HG02798 (cell line): ENCODE data around the gene GPHA2.
"Not testable (repeated sequence)": the region's sequence is repeated elsewhere in the genome, so short reads cannot be mapped to it uniquely, and the experiment has no call there.

Experiments used
- ATAC-seq: cut with Tn5 transposase; IDR thresholded peaks from one replicate; pipeline ENCODE4 v1.9.1; 2021; ENCODE audit warnings: mild to moderate bottlenecking; ENCODE audit not compliant: unreplicated experiment, poor library complexity

Gene GPHA2, protein sequence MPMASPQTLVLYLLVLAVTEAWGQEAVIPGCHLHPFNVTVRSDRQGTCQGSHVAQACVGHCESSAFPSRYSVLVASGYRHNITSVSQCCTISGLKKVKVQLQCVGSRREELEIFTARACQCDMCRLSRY

DNA sequence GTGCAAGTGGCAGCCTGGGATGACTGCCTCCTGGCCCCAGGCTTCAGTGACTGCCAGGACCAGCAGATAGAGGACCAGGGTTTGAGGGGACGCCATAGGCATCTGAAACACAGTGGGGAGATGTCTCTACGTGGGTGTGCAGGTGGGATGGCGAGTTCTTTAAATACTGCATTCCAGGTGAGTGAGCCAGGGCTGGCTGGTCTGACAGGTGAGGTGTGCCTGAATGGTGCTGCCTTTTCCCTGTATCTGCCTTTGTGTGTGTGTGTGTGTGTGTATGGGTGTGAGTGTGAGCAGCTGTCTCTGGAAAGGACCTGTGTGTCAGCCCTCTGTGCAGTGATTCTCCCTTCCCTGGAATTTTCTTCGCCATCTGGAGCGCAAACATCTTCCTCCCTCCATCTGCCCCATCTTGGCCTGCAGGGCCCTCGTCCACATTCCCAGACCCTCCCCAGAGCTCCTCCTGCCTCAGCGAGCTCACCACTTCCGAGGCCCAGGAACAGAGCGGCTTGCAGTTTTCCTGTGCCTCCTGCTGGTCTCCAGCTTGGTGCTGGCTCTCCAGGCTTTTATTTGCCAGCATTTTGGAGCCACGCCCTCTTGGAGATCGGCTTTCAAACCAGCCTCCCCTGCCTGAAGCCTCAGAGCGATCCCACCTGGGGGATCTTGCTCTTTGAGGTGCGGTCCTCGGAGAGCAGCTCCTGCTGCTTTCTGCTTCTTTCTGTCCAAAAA lies at the start of gene GPHA2:
TSS of gene GPHA2 (minus strand) at position 535 of the 723 bp plus-strand sequence. CDS start at position 102, 433 bp downstream.
- no peak for ATAC-seq

DNA sequence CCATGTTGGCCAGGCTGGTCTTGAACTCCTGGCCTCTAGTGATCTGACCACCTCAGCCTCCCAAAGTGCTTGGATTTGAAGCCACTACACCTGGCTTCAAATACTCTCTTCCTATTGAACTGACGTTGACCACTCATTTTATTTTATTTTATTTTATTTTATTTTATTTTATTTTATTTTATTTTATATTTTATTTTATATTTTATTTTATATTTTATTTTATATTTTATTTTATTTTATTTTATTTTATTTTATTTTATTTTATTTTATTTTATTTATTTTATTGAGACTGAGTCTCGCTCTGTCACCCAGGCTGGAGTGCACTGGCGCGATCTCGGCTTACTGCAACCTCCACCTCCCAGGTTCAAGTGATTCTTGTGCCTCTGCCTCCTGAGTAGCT lies 47.6 kb upstream of the GPHA2 start:
- not testable (repeated sequence) for ATAC-seq

DNA sequence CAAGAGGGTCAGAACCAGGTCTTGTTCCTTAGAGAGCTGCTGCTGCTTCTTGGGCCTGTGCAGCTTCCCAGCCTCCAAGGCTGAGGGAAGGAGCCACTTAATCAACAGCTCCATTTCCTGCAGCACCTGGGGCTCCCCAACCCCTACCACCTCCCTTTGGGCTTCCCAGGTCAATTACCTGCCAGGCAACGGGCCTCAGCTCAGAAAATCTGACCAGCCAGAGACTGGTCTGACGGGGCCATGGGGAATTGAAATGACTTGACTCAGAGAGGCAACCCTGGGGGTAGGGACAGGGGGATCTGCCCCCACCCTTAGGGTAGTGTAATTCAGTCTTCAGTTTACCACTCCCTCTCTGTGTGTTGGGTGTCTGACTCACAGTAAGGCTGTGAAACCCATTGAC lies 41.0 kb upstream of the GPHA2 start:
- ATAC-seq = no peak

DNA sequence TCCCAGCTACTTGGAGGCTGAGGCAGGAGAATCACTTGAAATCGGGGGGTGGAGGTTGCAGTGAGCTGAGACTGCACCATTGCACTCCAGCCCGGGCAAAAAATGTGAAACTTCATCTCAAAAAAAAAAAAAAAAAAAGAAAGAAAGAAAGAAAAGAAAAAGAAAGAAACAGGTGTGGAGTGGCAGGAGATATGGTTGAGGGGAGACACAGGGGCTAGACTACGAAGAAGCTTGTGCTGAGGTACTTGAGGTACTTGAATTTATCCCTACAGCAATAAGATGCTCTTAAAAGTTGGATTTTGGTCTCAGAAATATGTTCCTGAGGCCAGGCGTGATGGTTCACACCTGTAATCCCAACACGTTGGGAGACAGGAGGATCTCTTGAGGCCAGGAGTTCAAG lies 38.4 kb upstream of the GPHA2 start:
- ATAC-seq = no peak

DNA sequence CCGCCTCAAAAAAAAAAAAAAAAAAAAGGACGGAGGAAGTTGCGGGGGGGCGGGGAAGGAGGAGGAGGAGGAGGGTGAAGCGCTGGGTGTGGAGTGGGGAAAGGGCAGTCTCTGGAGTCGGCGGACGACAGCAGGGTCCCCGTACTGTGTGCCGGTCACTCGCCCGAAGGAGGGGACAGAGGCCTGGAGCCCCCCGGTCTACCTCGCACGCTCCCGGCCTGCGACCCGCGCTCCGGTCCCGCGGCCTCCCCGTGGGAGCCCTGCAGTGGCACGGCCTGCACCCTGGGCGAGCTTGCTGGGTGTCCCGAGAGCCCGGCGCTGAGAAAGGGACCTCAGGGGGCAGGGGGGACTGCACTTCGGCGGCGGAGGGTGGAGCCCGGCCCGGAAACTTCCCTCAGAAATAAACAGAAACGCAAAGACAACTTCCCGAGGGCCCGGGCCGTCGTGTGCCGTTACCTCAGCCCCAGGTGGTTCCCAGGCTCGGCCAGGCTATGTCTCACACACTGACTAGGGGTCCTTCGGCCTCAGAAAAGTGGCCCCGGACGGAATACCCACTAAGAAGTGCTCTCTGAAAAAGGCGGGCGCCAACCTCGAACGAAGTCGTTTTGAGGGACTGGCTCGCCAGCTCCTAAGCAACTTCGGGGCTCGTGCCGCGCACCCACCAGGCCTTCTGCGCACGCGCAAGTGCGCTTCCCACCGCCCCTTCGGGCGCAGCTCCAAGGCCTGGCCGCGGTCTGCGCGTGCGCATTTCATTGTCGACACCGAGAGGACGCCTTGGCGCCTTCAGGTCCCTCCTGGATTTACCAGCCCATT lies 35.9 kb upstream of the GPHA2 start, which contains the start of gene MAJIN:
TSS of gene MAJIN (minus strand) at position 688 of the 813 bp plus-strand sequence. CDS start 12,703 bp downstream, outside the sequence.
- ATAC-seq = peak; percentile 57

DNA sequence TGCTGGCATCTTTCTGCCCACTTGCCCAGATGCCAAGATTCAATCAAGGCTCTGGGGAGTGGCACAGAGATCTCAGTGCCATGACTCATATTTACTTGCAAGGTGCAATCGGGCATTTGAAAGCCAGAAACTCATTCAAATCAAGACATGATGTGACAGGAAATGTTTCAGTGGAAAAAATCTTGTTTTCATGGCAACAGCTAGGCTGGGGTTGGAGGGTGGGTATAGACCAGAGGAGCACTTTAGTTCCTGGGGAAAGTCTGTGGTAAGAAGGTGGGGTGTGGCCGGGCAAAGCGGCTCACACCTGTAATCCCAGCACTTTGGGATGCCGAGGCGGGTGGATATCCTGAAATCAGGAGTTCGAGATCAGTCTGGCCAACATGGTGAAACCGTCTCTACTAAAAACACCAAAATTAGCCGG lies 35.0 kb upstream of the GPHA2 start:
- ATAC-seq = no peak

DNA sequence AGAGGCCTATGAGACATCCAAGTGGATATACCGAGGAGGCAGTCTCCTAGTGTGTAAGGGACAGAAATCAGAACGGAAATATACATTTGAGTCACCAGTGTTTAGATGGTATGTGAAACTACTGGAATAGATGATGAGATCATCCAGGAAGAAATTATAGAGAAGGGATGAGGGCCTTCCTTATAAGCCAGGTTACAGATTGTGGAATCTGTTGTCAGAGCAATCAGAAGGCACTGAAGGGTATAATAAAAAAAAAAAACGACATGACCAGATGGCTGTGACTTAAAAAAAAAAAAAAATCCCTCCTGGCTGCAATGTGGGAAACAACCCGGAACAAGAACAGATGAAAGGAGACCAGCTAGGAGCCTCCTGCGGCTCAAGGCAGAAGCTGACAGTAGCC lies 33.5 kb upstream of the GPHA2 start:
- no peak for ATAC-seq

DNA sequence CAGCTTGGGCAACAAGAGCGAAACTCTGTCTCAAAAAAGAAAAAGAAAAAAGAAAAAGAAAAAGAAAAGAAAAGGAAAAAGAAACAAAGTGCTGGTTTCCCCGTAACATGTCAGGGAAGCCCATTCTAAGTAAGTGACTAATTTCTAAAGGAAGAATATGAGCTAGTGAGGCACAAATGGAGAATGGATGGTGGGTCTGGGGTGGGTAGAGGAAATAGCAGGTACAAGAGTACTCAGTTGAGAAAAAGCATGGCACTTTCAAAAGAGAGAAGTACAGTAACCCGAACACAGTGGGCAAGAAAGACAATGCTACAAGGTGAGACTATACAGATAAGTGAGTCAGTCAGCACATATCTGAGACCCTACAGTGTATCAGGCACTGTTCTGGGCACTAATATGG lies 31.7 kb upstream of the GPHA2 start:
- no peak for ATAC-seq

DNA sequence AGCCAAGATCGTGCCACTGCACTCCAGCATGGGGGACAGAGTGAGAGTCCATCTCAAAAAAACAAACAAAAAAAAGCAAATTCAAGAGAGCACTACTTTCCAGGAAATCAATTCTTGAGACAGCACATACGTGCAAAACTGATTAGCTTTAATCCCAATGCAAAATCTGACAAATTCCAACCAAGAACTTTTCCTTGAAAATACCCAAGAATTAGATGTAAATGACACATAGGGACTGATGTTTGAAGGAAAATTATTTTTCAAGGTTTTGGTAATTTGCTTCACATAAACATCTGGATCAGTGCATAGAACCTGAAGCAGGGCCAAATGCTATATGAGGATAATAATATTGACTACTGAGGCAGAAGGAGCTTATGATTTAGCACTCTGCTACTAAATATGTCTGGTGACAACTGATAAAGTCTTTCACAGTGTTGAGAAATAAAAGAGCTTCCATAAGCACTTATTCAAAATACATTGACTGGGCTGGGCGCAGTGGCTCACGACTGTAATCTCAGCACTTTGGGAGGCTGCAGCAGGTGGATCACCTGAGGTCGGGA lies 27.5 kb upstream of the GPHA2 start:
- ATAC-seq = no peak

DNA sequence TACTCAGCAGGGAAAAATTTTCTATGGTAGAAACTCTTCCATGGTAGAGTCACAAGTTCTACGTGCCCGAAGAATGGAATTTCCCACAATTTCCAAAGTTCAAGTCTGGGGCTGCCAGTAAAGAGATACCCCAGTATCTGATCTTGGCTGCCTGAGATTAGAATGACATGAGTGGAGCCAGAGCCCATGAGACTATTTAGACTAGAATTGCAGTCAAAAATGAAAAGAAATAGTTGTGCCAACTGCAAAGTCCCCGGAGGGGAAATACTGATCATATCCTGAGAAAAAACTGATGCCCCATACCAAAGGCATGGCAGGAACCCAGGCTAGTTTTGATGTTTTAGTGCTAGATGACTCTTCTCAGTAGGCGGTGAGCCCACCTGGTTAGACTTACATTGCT lies 25.0 kb upstream of the GPHA2 start:
- no peak for ATAC-seq

DNA sequence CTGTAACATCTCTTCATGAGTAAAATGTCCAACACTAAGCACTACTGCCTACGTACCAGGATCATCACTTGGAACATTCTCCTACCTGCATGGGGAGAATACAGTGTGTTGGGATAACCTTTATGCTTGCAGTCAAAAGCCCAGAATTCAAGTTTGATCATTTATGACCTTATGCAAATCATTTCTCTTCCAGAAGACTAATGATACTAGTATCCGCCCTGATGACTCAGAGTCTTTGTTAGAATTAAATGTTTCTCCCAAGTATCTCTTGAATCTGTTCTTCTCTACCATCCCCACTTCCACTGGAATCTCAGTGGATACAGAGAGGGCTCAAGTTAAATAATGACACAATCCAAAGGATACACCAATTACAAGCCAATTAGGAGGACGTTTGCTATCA lies 23.8 kb upstream of the GPHA2 start:
- ATAC-seq = no peak

DNA sequence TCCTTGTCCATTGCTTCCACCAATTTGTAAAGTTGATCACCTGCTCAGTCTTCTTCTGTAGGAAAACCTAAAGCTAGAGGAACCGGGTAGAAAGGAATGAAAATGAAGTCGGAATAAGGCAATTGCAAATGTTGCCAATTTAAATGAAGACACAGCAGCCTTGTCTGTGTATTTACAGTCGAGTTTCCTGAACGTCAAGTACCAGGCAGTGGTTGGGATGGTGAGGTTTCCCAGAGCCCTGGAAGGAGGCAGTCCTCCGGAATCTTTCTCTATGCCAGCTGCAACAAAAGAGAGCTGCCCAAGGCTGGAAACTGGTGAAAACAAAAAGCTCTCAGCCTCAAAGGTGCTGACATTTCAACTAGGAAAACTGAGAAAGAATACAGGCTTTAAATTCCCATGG lies 18.5 kb upstream of the GPHA2 start:
- ATAC-seq = no peak

DNA sequence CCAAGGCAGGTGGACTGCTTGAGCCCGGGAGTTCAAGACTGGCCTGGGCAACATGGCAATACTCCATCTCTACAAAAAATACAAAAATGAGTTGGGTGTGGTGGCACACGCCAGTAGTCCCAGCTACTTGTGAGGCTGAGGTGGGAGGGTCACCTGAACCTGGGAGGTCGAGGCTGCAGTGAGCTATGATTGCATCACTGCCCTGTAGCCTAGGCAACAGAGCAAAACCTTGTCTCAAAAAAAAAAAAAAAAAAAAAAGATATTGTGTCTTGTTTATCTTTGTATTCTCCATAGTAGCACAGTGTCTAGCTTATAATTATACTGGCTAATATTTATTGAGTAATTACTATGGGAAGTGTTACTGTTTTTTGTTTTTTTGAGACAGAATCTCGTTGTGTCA lies 15.8 kb upstream of the GPHA2 start:
- ATAC-seq = no peak

DNA sequence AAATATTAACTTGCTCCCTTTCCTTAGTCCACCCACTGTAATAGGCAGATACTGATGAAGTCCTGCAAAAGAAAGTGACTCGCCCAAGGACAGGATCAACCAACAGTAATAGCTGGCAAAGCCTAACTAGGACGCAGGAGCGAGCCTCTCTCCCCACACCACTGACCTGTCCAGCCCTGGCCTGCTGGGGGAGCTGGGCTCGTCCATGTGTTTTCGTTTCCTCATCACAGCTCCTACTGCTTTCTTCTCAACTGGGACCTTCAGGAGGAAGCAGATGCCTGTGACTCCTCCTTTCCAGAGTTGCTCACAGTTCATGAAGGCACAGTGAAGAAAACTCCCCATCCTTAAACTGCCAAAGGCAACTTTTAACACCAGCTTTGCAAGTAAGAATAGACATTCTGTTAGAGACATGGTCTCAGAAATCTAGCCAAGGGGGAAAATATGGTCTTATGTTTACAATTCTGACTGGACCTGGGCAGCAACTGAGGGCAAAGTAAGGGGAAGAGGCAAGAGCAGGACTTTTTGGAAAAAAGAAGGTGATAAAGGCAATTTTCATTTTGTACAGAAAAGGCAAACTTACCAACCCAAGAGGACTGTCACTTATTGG lies 11.6 kb upstream of the GPHA2 start:
- ATAC-seq = no peak

DNA sequence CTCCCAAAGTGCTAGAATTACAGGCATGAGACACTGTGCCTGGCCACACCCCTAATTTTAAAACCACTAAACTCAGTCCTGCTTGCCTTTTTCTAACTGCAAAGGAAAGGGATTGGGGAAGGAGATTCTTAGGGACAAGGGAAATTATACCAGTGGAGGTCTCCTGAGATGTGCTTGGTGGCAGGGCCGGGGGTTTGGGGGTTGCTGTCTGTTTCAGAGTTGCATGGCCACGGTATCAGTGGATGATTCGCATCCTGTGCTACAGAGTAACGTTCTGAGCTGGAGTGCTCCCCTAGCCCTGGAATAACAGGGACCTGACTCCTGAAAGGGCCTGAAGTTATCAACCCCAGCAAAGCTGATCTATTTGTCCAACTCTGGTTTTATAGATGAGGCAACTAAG lies 846 bp upstream of the GPHA2 start:
- ATAC-seq = no peak

DNA sequence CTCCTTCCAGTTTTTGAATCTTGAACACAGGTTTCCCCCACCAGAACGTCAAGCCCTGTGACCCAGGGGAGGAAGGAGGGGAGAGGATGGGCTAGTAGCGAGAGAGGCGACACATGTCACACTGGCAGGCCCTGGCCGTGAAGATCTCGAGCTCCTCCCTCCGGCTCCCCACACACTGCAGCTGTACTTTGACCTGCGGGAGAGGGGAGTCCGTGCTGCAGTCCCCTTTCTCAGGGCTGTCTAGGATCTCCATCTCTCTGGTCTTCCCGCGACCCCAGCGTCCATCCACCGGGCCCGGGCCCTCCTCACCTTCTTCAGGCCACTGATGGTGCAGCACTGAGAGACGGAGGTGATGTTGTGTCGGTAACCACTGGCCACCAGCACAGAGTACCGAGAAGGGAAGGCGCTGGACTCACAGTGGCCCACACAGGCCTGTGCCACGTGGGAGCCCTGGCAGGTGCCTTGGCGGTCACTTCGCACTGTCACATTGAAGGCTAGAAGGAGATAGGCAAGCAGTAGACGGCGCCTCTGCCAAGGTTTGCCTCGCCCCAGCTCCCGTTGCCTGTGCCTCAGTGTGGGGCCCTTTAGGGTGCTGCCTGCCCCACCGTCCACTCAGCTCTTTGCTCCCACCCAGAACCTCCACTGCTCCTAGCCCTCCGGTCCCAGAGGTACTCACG lies 873 bp downstream of the GPHA2 start:
- ATAC-seq = no peak

DNA sequence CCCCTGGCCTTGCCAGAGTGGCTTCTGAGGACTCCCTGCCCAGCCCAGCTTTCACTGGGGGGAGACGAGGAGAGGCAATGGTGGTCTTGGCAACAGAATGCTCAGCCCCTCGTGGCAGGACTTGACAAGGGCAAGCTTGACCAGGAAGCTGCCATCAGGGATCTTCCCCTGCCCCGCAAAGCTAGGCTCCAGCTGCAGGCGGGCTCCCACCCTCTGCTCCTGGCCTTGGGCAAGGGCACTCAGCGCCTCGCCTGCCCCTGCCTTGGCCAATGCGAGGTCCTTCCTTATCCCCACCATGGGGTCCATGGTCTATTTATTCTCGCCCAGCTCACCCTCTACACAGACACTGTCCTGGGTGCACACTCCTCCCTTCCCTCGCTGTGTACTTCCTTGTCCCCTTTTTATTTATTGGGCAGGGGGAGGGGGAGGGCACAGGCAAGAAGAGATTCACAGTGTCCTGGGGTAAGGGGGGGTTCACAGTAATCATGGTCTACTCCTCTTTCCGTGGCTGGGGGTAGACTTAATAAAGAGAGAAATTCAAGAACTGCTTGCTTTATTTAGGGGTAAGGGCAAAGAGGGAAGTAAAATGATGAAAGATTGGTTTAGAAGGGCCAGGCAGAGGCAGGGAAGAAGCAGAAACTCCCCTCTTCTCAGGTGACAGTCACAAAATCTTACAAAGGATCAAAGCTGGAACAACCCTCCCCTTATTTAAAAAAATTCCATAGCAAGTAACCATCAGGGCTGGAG lies 1.6 kb downstream of the GPHA2 start:
- no peak for ATAC-seq

DNA sequence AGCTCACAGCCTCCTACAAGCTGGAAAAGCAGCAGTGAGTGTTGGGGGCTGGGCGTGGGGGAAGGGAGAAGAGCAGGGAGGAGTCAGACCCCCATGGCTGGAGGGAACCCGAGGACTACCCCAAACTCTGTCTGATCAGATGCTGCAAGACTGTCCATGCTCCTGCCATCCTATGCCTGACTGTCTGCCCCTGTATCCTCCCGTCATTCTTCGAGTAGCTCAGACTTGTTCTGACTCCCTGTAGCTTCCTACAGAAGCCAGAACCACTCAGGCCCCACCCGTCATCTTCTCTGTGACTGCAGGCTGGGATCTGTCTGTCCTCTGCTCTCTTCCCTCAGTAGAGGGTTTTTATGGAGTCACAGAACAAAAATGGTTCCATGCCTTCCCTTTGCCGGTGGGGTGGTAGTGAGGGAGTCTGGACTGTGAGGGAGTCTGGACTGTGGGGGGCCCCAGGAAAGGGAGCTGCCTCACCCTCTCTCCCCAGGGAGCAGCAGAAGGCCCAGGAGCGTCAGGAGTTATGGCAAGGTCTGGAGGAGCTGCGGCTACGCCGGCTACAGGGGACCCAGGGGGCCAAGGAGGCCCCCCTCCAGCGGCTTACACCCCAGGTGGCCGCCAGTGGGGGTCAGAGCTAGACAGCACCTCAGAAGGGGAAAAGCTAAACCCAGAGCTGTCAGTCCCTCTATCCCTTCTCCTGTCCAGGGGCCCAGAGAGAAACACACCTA lies 2.3 kb downstream of the GPHA2 start:
- ATAC-seq = no peak

DNA sequence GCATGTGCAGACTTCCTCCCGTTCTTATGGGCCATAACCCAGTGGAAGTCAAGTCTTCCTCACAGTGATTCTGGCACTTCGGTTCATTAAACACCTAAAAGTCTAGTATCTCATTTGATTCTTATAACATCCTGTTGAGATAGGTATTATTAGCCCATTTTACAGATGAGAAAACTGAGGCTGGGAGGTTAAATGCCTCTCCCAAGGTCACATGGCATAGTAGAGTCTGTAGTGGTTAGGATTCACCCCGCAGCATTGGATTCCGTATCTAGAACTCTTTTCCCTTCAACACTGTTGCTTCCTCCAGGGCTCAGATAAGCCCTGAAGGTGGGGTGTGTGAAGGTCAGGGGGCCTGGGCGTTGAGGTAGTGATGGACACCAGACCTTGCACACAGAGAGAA lies 3.4 kb downstream of the GPHA2 start:
- ATAC-seq = no peak
